Measurements from ENCODE around the gene REV3L. TPM values are rescaled to one million over a fixed set of nuclear protein-coding genes. Genes with fewer than 3 reads are reported as not detected.

Gene REV3L
- polyA plus RNA-seq, 1 of the 3 experiments (the other 2 are of a cell fraction) = 7.3 TPM

- H3K4me1 ChIP-seq (ENCODE audit: control insufficient read depth in 1 of 2, insufficient read depth in 2 of 2, low read depth in 1 of 2, low read length in 1 of 2) = peaks cover 15 to 22% of the 10 kb centered on the region in 2 experiments; a peak in 3 of 4 replicates
- H3K4me2 ChIP-seq = no peak overlapping the region
- no peak overlapping the region for H2AFZ ChIP-seq (ENCODE audit: low read depth)
- H3K27ac ChIP-seq (ENCODE audit: low read depth in 2 of 2, low read length in 1 of 2) = no peak overlapping the region
- no peaks in the 10 kb centered on the region; the same call in 1 of the 2 replicates for H3K9me3 ChIP-seq
- H3K9me2 ChIP-seq = no peaks in the 10 kb centered on the region
- DNase-seq = no peak
- H4K20me1 ChIP-seq (ENCODE audit: insufficient read depth) = peaks cover 27% of the 10 kb centered on the region
- WGBS (ENCODE audit: low lambda C conversion rate) = 93% methylated on average over 2 of the region's 2 CpGs
- H3K36me3 ChIP-seq (replicated peaks in 1 of 2; ENCODE audit: control insufficient read depth in 1 of 2, insufficient read depth in 2 of 2, low read length in 1 of 2) = peaks cover 2 to 11% of the 10 kb centered on the region in 2 experiments
- H3K27me3 ChIP-seq (ENCODE audit: insufficient read depth) = no peaks in the 10 kb centered on the region
- TF ChIP-seq CHD2 (IDR thresholded peaks at IDR 0.05; ENCODE audit: low read length, partially characterized antibody) = no peak
- no peak for TF ChIP-seq TEAD4 (IDR thresholded peaks at IDR 0.05; ENCODE audit: borderline replicate concordance, insufficient read depth)
- TF ChIP-seq SIN3A (IDR thresholded peaks at IDR 0.05; ENCODE audit: borderline replicate concordance, low read depth, low read length) = no peak
- TF ChIP-seq SMC3 (IDR thresholded peaks at IDR 0.05; ENCODE audit: low read depth, low read length) = no peak
- no peak for TF ChIP-seq ZBTB33 (IDR thresholded peaks at IDR 0.05; ENCODE audit: borderline replicate concordance, low read depth)
- TF ChIP-seq YY1 (IDR thresholded peaks at IDR 0.05; ENCODE audit: low read depth) = no peak
- TF ChIP-seq RCOR1 (IDR thresholded peaks at IDR 0.05; ENCODE audit: low read length) = no peak
- TF ChIP-seq, protein P1, sequence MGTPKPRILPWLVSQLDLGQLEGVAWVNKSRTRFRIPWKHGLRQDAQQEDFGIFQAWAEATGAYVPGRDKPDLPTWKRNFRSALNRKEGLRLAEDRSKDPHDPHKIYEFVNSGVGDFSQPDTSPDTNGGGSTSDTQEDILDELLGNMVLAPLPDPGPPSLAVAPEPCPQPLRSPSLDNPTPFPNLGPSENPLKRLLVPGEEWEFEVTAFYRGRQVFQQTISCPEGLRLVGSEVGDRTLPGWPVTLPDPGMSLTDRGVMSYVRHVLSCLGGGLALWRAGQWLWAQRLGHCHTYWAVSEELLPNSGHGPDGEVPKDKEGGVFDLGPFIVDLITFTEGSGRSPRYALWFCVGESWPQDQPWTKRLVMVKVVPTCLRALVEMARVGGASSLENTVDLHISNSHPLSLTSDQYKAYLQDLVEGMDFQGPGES (IDR thresholded peaks at IDR 0.05; ENCODE audit: low read depth, low read length) = no peak
- no peak for TF ChIP-seq RFX5 (IDR thresholded peaks at IDR 0.05; ENCODE audit: low read length)
- no peak for TF ChIP-seq JUND (IDR thresholded peaks at IDR 0.05)
- TF ChIP-seq, protein P2, sequence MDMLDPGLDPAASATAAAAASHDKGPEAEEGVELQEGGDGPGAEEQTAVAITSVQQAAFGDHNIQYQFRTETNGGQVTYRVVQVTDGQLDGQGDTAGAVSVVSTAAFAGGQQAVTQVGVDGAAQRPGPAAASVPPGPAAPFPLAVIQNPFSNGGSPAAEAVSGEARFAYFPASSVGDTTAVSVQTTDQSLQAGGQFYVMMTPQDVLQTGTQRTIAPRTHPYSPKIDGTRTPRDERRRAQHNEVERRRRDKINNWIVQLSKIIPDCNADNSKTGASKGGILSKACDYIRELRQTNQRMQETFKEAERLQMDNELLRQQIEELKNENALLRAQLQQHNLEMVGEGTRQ (IDR thresholded peaks at IDR 0.05; ENCODE audit: borderline replicate concordance, low read depth, low read length) = no peak
- no peak for TF ChIP-seq NRF1 (IDR thresholded peaks at IDR 0.05; ENCODE audit: low read depth, low read length)
- no peak for TF ChIP-seq RXRA (IDR thresholded peaks at IDR 0.05; ENCODE audit: borderline replicate concordance, low read depth)
- TF ChIP-seq FOSL2 (IDR thresholded peaks at IDR 0.05; ENCODE audit: borderline replicate concordance, low read depth) = no peak
- TF ChIP-seq FOXJ3 (CRISPR knock-in tag; IDR thresholded peaks at IDR 0.05) = no peak
- TF ChIP-seq TCF12 (IDR thresholded peaks at IDR 0.05) = no peak
- TF ChIP-seq, protein P3, sequence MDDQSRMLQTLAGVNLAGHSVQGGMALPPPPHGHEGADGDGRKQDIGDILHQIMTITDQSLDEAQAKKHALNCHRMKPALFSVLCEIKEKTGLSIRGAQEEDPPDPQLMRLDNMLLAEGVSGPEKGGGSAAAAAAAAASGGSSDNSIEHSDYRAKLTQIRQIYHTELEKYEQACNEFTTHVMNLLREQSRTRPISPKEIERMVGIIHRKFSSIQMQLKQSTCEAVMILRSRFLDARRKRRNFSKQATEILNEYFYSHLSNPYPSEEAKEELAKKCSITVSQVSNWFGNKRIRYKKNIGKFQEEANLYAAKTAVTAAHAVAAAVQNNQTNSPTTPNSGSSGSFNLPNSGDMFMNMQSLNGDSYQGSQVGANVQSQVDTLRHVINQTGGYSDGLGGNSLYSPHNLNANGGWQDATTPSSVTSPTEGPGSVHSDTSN (IDR thresholded peaks at IDR 0.05) = no peak
- ChIA-PET POLR2A (no interaction called here), CTCF (interaction anchor here (1.0 kb wide), 1 partner anchor 125 kb away, joined by 3 read pairs; no protein-coding TSS in a partner anchor)
- H3K79me2 ChIP-seq (ENCODE audit: insufficient read depth) = peaks cover 86% of the 10 kb centered on the region
- H3K9ac ChIP-seq = no peak overlapping the region
- no peak overlapping the region for H3K4me3 ChIP-seq (ENCODE audit: low read depth in 2 of 2, low read length in 1 of 2)
- peaks cover 10% of the 10 kb centered on the region for H3F3A ChIP-seq (replicated peaks; ENCODE audit: insufficient read depth)
These were observed 8.2 kb downstream of the REV3L start for GRCh38 chr6:111474771-111475170.
